Stimulated activated CD4-positive, alpha-beta T cell treated with anti-CD3 and anti-CD28 coated beads, Interleukin-2, amount 100 ng/mL, for 48 hours (primary cell): ENCODE data around the gene ZNF423.
"Not testable (repeated sequence)": the region's sequence is repeated elsewhere in the genome, so short reads cannot be mapped to it uniquely, and the experiment has no call there.

Source experiments
- DNase-seq, 2 donors: peaks; one replicate each; pipeline ENCODE4 v3.0.0-alpha.2; 2020

The ZNF423 gene

GRCh38 chr16:49567950-49568349, 288.0 kb downstream of the ZNF423 start:
- no peak for DNase-seq

GRCh38 chr16:49566432-49566831, 289.5 kb downstream of the ZNF423 start:
- DNase-seq, result no peak

- DNase-seq, result no peak
Observed at GRCh38 chr16:49564496-49565229, 291.2 kb downstream of the ZNF423 start.

- no peak for DNase-seq
Observed at GRCh38 chr16:49563666-49564065, 292.2 kb downstream of the ZNF423 start.

GRCh38 chr16:49562894-49563293, 293.0 kb downstream of the ZNF423 start:
- not testable (repeated sequence) for DNase-seq

GRCh38 chr16:49562228-49562627, 293.7 kb downstream of the ZNF423 start:
- no peak for DNase-seq

- no peak for DNase-seq
Observed at GRCh38 chr16:49560004-49560830, 295.7 kb downstream of the ZNF423 start.

GRCh38 chr16:49559242-49559641, 296.7 kb downstream of the ZNF423 start:
- no peak for DNase-seq

- no peak for DNase-seq
Observed at GRCh38 chr16:49558451-49558850, 297.5 kb downstream of the ZNF423 start.

- DNase-seq, result no peak
Observed at GRCh38 chr16:49556606-49557446, 299.1 kb downstream of the ZNF423 start.

- DNase-seq, result no peak
Observed at GRCh38 chr16:49556249-49556605, 299.7 kb downstream of the ZNF423 start.

GRCh38 chr16:49554681-49555080, 301.2 kb downstream of the ZNF423 start:
- no peak for DNase-seq

- DNase-seq, result no peak
Observed at GRCh38 chr16:49552313-49552928, 303.5 kb downstream of the ZNF423 start.

- no peak for DNase-seq
Observed at GRCh38 chr16:49550666-49551065, 305.2 kb downstream of the ZNF423 start.

GRCh38 chr16:49550140-49550539, 305.8 kb downstream of the ZNF423 start:
- no peak for DNase-seq

GRCh38 chr16:49548325-49548970, 307.5 kb downstream of the ZNF423 start:
- no peak for DNase-seq

GRCh38 chr16:49547448-49547847, 308.5 kb downstream of the ZNF423 start:
- no peak for DNase-seq

- DNase-seq, result no peak
Observed at GRCh38 chr16:49546735-49547134, 309.2 kb downstream of the ZNF423 start.

- DNase-seq, result no peak
Observed at GRCh38 chr16:49545741-49546448, 310.0 kb downstream of the ZNF423 start.

GRCh38 chr16:49545243-49545642, 310.7 kb downstream of the ZNF423 start:
- no peak for DNase-seq

GRCh38 chr16:49544828-49545227, 311.1 kb downstream of the ZNF423 start:
- no peak for DNase-seq

GRCh38 chr16:49543631-49543946, 312.3 kb downstream of the ZNF423 start:
- DNase-seq, result no peak
